Activated CD8-positive, alpha-beta T cell treated with anti-CD3 and anti-CD28 coated beads for 36 hours (primary cell): ENCODE results near the gene SLC12A3. TPM values are rescaled to one million over a fixed set of nuclear protein-coding genes. Genes with fewer than 3 reads are reported as not detected.
A peak's percentile ranks its signal among the peaks of the same experiment; 100 is the strongest.
"Not testable (repeated sequence)": the region's sequence is repeated elsewhere in the genome, so short reads cannot be mapped to it uniquely, and the experiment has no call there.

ENCODE experiments used
- ATAC-seq: fragments of 200-7000 bp; cut with Tn5 transposase; one replicate; pipeline ENCODE4 v1.10.0; 2021; ENCODE audit warnings: mild to moderate bottlenecking, moderate library complexity
- CTCF ChIA-PET: fragments of 350-600 bp; sonication (Branson Sonifier 250); formaldehyde crosslinking; loops from one replicate; lab custom pipeline; 2021; ENCODE audit warnings: antibody characterized with exemption; lab: Charles Lee
- POLR2A ChIA-PET: fragments of 350-600 bp; sonication (Branson Sonifier 250); formaldehyde crosslinking; loops from one replicate; lab custom pipeline; 2021; ENCODE audit warnings: antibody characterized with exemption; lab: Charles Lee
- DNase-seq: peaks from one replicate; pipeline ENCODE4 v3.0.0-alpha.2; 2020
- H3K27ac Mint-ChIP-seq: one replicate; pipeline ENCODE4 v1.8.0; 2021; ENCODE audit warnings: mild to moderate bottlenecking, mixed read lengths
- H3K27me3 Mint-ChIP-seq: one replicate; pipeline ENCODE4 v1.8.0; 2021; ENCODE audit warnings: mixed read lengths
- H3K36me3 Mint-ChIP-seq: one replicate; pipeline ENCODE4 v1.8.0; 2021; ENCODE audit warnings: low read depth, mixed read lengths
- H3K4me1 Mint-ChIP-seq: one replicate; pipeline ENCODE4 v1.8.0; 2021; ENCODE audit warnings: low read depth, mixed read lengths
- H3K4me3 Mint-ChIP-seq: one replicate; pipeline ENCODE4 v1.8.0; 2021; ENCODE audit warnings: mild to moderate bottlenecking, moderate library complexity, mixed read lengths
- H3K9me3 Mint-ChIP-seq: one replicate; pipeline ENCODE4 v1.8.0; 2021; ENCODE audit warnings: mixed read lengths
- intact Hi-C: fragments of 100-400 bp; cut with micrococcal nuclease; formaldehyde crosslinking; loops from one replicate; pipeline ENCODE4 v1.10.0; 2022
- total RNA-seq, 2 experiments: library from RNA; stranded (reverse); gene quantifications; one replicate each; pipeline ENCODE4 v1.2.3, GENCODE V29; 2021
- TF ChIP-seq, protein P1 (sequence below): fragments of 200-600 bp; IDR thresholded peaks from one replicate; pipeline ENCODE4 v1.8.0; 2022; ENCODE audit warnings: antibody characterized with exemption, mild to moderate bottlenecking

Gene SLC12A3
- total RNA-seq, 2 experiments from 2014 or later = not detected

DNA sequence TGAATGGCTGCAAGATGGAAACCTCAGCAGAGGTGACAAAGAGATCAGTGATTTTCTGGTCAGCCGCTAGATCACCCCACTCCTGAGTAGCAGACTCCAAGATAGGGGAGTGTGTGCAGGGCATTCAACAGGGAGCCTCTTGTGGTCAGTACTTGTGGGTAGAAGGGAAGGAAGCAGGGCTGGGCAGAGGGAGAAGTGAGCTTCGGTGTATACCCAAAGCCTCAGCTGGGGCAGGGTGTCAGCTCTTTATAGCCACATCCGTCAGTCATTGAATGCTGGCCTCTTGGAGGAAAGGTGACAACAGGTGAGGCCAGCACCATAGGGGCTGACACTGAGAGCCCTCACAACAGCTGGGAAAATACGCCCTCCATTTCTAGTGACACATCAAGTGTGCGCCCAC is 2.2 kb upstream of the SLC12A3 start:
- ChIA-PET POLR2A (interaction anchor here (0.6 to 2.3 kb wide), 5 partner anchors 68 to 82 kb away, joined by 3 to 7 read pairs (median 4); no protein-coding TSS in a partner anchor), CTCF (interaction anchor here (0.8 to 2.5 kb wide), 8 partner anchors 7 to 285 kb away, joined by 3 to 12 read pairs (median 4); no protein-coding TSS in a partner anchor)
- Mint-ChIP-seq H3K27me3 (no peaks in the 10 kb centered on the region), H3K4me1 (peaks cover 46% of the 10 kb centered on the region), H3K4me3 (no peak overlapping the region), H3K9me3 (no peaks in the 10 kb centered on the region), H3K27ac (no peak overlapping the region), H3K36me3 (no peaks in the 10 kb centered on the region)
- ATAC-seq (no peak), DNase-seq (no peak)
- TF ChIP-seq, protein P1, sequence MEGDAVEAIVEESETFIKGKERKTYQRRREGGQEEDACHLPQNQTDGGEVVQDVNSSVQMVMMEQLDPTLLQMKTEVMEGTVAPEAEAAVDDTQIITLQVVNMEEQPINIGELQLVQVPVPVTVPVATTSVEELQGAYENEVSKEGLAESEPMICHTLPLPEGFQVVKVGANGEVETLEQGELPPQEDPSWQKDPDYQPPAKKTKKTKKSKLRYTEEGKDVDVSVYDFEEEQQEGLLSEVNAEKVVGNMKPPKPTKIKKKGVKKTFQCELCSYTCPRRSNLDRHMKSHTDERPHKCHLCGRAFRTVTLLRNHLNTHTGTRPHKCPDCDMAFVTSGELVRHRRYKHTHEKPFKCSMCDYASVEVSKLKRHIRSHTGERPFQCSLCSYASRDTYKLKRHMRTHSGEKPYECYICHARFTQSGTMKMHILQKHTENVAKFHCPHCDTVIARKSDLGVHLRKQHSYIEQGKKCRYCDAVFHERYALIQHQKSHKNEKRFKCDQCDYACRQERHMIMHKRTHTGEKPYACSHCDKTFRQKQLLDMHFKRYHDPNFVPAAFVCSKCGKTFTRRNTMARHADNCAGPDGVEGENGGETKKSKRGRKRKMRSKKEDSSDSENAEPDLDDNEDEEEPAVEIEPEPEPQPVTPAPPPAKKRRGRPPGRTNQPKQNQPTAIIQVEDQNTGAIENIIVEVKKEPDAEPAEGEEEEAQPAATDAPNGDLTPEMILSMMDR = no peak
- intact Hi-C loops = no loop called here

DNA sequence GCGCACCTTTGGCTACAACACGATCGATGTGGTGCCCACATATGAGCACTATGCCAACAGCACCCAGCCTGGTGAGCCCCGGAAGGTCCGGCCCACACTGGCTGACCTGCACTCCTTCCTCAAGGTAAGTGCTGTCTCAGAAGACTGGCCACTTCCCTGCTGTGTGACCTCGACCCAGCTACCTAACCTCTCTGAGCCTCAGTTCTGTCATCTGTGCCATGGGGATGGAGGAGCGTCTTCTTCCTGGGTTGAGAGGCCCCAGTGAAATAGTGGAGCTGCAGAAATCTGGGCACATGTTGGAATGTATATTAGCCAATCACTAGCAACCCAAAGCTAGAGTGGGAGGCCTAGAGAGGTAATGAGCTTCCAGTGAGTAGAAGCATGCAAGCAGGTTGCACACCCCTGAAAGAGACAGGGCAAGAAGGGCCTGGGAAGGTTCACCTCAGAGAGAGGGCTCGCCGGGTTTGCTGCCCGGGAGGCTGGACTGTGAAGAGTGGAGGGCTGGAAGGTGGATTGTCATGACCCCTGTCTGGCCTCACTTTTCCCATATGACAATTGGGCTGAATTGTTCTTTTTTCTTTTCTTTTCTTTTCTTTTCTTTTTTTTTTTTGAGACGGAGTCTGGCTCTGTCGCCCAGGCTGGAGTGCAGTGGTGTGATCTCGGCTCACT is 521 bp downstream of the SLC12A3 start:
- TF ChIP-seq, protein P1 = no peak
- peaks cover 28% of the 10 kb centered on the region for H3K4me1 Mint-ChIP-seq
- no peak overlapping the region for H3K27ac Mint-ChIP-seq
- no peaks in the 10 kb centered on the region for H3K36me3 Mint-ChIP-seq
- intact Hi-C loops = loop anchor here (5.0 kb wide), 1 partner anchor 72 kb away; no protein-coding TSS in a partner anchor
- CTCF ChIA-PET = interaction anchor here (1.3 to 6.0 kb wide), 7 partner anchors 11 to 98 kb away, joined by 3 to 108 read pairs (median 6); no protein-coding TSS in a partner anchor
- no peak overlapping the region for H3K4me3 Mint-ChIP-seq
- ATAC-seq (no peak), DNase-seq (no peak)
- H3K9me3 Mint-ChIP-seq = no peaks in the 10 kb centered on the region
- no peaks in the 10 kb centered on the region for H3K27me3 Mint-ChIP-seq
- POLR2A ChIA-PET = interaction anchor here (1.5 kb wide), 1 partner anchor 66 kb away, joined by 6 read pairs; the partner anchor contains the start of gene HERPUD1

DNA sequence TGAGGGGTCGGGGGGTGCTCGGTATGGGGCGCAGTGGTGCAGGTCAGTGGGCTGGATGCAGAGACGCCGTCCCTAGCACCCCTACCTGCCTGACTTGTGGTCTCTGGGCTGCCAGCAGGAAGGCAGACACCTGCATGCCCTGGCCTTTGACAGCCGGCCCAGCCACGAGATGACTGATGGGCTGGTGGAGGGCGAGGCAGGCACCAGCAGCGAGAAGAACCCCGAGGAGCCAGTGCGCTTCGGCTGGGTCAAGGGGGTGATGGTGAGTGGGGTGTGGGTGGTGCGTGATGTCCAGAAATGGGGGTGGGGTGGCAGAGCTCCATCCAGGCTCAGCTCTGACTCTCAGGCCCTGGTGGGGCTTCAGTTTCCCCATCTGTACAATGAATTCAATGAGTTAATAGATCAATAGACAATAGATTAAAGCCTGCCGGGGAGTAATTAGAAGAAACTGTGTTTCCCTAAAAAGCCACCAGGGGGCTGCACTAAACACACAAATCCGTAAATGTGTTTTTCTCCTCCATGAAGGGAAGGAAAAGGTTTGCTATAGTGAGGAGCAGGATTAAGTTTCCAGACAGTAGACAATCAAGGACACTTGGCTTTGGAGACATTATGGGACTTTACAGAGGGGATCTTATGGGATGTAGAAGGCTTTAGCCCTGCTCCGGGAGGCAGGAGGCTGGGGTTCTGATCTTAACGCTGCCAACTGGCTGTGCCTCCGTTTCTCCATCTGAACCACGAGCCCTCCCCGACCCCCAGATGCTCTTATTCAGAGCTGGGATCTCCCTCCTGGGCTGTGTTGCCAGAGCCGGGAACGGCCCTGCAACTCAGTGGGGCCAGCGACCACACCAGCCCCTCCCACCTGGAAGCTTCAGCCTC is 2.2 kb downstream of the SLC12A3 start:
- Mint-ChIP-seq H3K4me1 (peaks cover 11% of the 10 kb centered on the region), H3K27ac (no peak overlapping the region), H3K36me3 (no peaks in the 10 kb centered on the region), H3K27me3 (no peaks in the 10 kb centered on the region), H3K4me3 (no peak overlapping the region), H3K9me3 (no peaks in the 10 kb centered on the region)
- TF ChIP-seq, protein P1 = peak; percentile 90
- CTCF ChIA-PET = interaction anchor here (0.8 to 6.0 kb wide), 38 partner anchors 9 to 291 kb away, joined by 3 to 108 read pairs (median 4); partner anchors contain the start of genes CETP and NLRC5
- DNase-seq (peak; percentile 66), ATAC-seq (peak; percentile 55)
- POLR2A ChIA-PET = interaction anchor here (0.9 to 1.8 kb wide), 4 partner anchors 65 to 83 kb away, joined by 4 to 5 read pairs (median 4); partner anchors contain the start of gene HERPUD1
- intact Hi-C loops = loop anchor here (1.0 to 5.0 kb wide), 2 partner anchors 70 to 84 kb away; no protein-coding TSS in a partner anchor

DNA sequence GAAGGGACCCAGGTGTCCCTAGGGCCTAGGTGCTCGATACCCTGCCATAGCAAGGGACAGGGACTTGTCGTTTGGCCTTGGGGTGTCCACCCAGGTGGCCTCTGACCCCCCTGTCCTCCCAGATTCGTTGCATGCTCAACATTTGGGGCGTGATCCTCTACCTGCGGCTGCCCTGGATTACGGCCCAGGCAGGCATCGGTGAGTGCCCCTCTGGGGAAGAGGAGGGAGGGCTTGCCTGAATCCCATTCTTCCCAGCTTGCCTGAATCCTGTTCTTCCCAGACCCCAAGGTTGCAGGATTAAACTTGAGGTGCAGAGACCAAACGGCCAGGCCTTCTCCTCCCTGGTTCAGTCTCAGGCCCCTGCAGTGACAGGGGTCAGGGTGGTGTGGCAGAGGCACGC is 3.2 kb downstream of the SLC12A3 start:
- POLR2A ChIA-PET = interaction anchor here (0.8 to 1.8 kb wide), 6 partner anchors 63 to 303 kb away, joined by 4 to 5 read pairs (median 4); partner anchors contain the start of gene HERPUD1
- intact Hi-C loops = loop anchor here (5.0 kb wide), 1 partner anchor 69 kb away; no protein-coding TSS in a partner anchor
- no peaks in the 10 kb centered on the region for H3K9me3 Mint-ChIP-seq
- H3K36me3 Mint-ChIP-seq = no peaks in the 10 kb centered on the region
- no peak for DNase-seq
- no peak for ATAC-seq
- TF ChIP-seq, protein P1 = no peak
- no peaks in the 10 kb centered on the region for H3K27me3 Mint-ChIP-seq
- H3K4me1 Mint-ChIP-seq = peaks cover 2% of the 10 kb centered on the region
- no peak overlapping the region for H3K27ac Mint-ChIP-seq
- no peak overlapping the region for H3K4me3 Mint-ChIP-seq
- CTCF ChIA-PET = interaction anchor here (0.8 to 6.0 kb wide), 26 partner anchors 8 to 292 kb away, joined by 3 to 108 read pairs (median 4); partner anchors contain the start of gene CETP

DNA sequence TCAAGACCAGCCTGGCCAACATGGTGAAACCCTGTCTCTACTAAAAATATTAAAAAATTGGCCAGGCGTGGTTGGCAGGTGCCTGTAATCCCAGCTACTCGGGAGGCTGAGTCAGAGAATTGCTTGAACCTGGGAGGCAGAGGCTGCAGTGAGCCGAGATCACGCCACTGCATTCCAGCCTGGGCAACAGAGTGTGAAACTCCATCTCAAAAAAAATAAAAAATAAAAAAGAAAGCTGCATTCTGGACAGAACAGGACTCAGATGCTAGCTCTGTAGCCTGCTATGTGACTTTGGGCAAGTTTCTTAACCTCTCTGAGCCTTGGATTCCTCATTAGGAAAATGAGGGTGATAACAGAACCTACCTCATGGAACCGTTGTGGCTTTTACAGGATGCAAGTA is 3.8 kb downstream of the SLC12A3 start:
- H3K4me3 Mint-ChIP-seq, H3K4me1 Mint-ChIP-seq, H3K27me3 Mint-ChIP-seq, H3K9me3 Mint-ChIP-seq, H3K36me3 Mint-ChIP-seq, DNase-seq, H3K27ac Mint-ChIP-seq, ATAC-seq: not testable (repeated sequence)
- ChIA-PET POLR2A (interaction anchor here (0.6 to 1.0 kb wide), 4 partner anchors 63 to 302 kb away, joined by 3 to 4 read pairs (median 4); no protein-coding TSS in a partner anchor), CTCF (interaction anchor here (0.7 to 6.0 kb wide), 20 partner anchors 8 to 214 kb away, joined by 3 to 108 read pairs (median 4); no protein-coding TSS in a partner anchor)
- intact Hi-C loops = loop anchor here (5.0 kb wide), 1 partner anchor 69 kb away; no protein-coding TSS in a partner anchor
